Measurements from ENCODE around the gene APOD. TPM values are rescaled to one million over a fixed set of nuclear protein-coding genes. Genes with fewer than 3 reads are reported as not detected.

Gene APOD
- total and polyA plus RNA-seq, 2 of the 8 experiments (the other 6 are each of a cell fraction or from before 2014, with no cell fraction given): not detected

Small RNA genes lying within 50 kb of the gene (small RNA-seq; reads per million reads assigned to genes)
- gene RN7SL73P (ENCODE audit: insufficient read depth) (not detected), gene RNU6ATAC24P (ENCODE audit: insufficient read depth) (not detected)

Other genes starting within 250 kb of the APOD start
- 35.1 and 37.3 TPM in 2 replicates for gene ACAP2, start 140.9 kb downstream of the APOD start, total RNA-seq (2021; fragmentation: NEBNext Ultra II Directional; extraction: Animal tissue kit (Norgen Biotek cat#: 25700))
- gene ACAP2, start 140.9 kb downstream of the APOD start, polyA plus RNA-seq (2011; rRNA removed): 5.6 and 7.7 TPM in 2 replicates
- 26.5 and 27.4 TPM in 2 replicates for gene PPP1R2, start 40.6 kb downstream of the APOD start, total RNA-seq (2021; fragmentation: NEBNext Ultra II Directional; extraction: Animal tissue kit (Norgen Biotek cat#: 25700))
- gene PPP1R2, start 40.6 kb downstream of the APOD start, polyA plus RNA-seq (2011; rRNA removed): 14.0 and 20.5 TPM in 2 replicates
- gene MUC20, start 137.0 kb upstream of the APOD start, total RNA-seq (2021; fragmentation: NEBNext Ultra II Directional; extraction: Animal tissue kit (Norgen Biotek cat#: 25700)): 0.24 TPM in 1 of 2 replicates, not detected in the other
- 0.19 and 0.26 TPM in 2 replicates for gene MUC20, start 137.0 kb upstream of the APOD start, polyA plus RNA-seq (2011; rRNA removed)
- gene MUC4, start 228.0 kb upstream of the APOD start, total RNA-seq (2021; fragmentation: NEBNext Ultra II Directional; extraction: Animal tissue kit (Norgen Biotek cat#: 25700)): 1.4 and 2.0 TPM in 2 replicates
- 0.89 and 2.0 TPM in 2 replicates for gene MUC4, start 228.0 kb upstream of the APOD start, polyA plus RNA-seq (2011; rRNA removed)